NOMO-1 treated with DMSO at 0.1 percent for 48 hours (cell line): ENCODE measurements around the gene OSBP2.

Experiments
- DNase-seq: peaks from one replicate; lab custom pipeline; 2025; ENCODE audit not compliant: unreplicated experiment; lab: John Stamatoyannopoulos, UW

The OSBP2 gene

GRCh38 chr22:30891443-30891755 lies 196.7 kb downstream of the OSBP2 start:
- DNase-seq: no peak

GRCh38 chr22:30891781-30892180 lies 197.1 kb downstream of the OSBP2 start:
- no peak for DNase-seq

GRCh38 chr22:30892286-30892685 lies 197.6 kb downstream of the OSBP2 start:
- DNase-seq: no peak

GRCh38 chr22:30892731-30893221 lies 198.1 kb downstream of the OSBP2 start:
- DNase-seq: no peak

- no peak for DNase-seq
Observed at GRCh38 chr22:30893434-30894370, 199.0 kb downstream of the OSBP2 start.

GRCh38 chr22:30894371-30894740 lies 199.7 kb downstream of the OSBP2 start:
- no peak for DNase-seq

GRCh38 chr22:30902496-30903357 lies 208.1 kb downstream of the OSBP2 start:
- no peak for DNase-seq

GRCh38 chr22:30903876-30904460 lies 209.3 kb downstream of the OSBP2 start:
- no peak for DNase-seq

- DNase-seq: no peak
Observed at GRCh38 chr22:30905696-30906341, 211.1 kb downstream of the OSBP2 start.

- no peak for DNase-seq
Observed at GRCh38 chr22:30906411-30906810, 211.7 kb downstream of the OSBP2 start.

- DNase-seq: no peak
Observed at GRCh38 chr22:30906946-30907345, 212.3 kb downstream of the OSBP2 start.

- DNase-seq: no peak
Observed at GRCh38 chr22:30908051-30908461, 213.4 kb downstream of the OSBP2 start.

GRCh38 chr22:30909306-30909705 lies 214.6 kb downstream of the OSBP2 start:
- no peak for DNase-seq

- DNase-seq: no peak
Observed at GRCh38 chr22:30910358-30910757, 215.7 kb downstream of the OSBP2 start.

- DNase-seq: no peak
Observed at GRCh38 chr22:30918761-30919160, 224.1 kb downstream of the OSBP2 start.

GRCh38 chr22:30919973-30920372 lies 225.3 kb downstream of the OSBP2 start:
- DNase-seq: no peak

GRCh38 chr22:30920407-30920806 lies 225.7 kb downstream of the OSBP2 start:
- peak; percentile 69 for DNase-seq

- peak; percentile 4 for DNase-seq
Observed at GRCh38 chr22:30921108-30921507, 226.4 kb downstream of the OSBP2 start.

- DNase-seq: peak; percentile 75
Observed at GRCh38 chr22:30922151-30922611, 227.5 kb downstream of the OSBP2 start.

- DNase-seq: no peak
Observed at GRCh38 chr22:30923168-30923900, 228.7 kb downstream of the OSBP2 start.
